Fibroblast of skin of left quadriceps (primary cell): ENCODE data around the gene GRIK5.
"Not testable (repeated sequence)": the region's sequence is repeated elsewhere in the genome, so short reads cannot be mapped to it uniquely, and the experiment has no call there.

Experiments
- DNase-seq, 2 experiments: peaks; one replicate each; pipeline ENCODE4 v3.0.0-alpha.2; 2013; ENCODE audit warnings: low read depth in 2 of 2

Gene GRIK5

GRCh38 chr19:42069619-42070351 lies at the start of gene GRIK5:
GRIK5 (minus strand) TSS chr19:42070206; CDS start chr19:42065770, 4,436 bp downstream.
- DNase-seq, result no peak

- DNase-seq, result no peak
These were observed 47.1 kb upstream of the GRIK5 start for GRCh38 chr19:42117076-42117475.

- DNase-seq, result no peak
These were observed 46.5 kb upstream of the GRIK5 start for GRCh38 chr19:42116308-42117075.

GRCh38 chr19:42115705-42116104 lies 45.7 kb upstream of the GRIK5 start:
- no peak for DNase-seq

GRCh38 chr19:42115219-42115618 lies 45.2 kb upstream of the GRIK5 start:
- DNase-seq, result no peak

- no peak for DNase-seq
These were observed 44.4 kb upstream of the GRIK5 start for GRCh38 chr19:42114412-42114811.

- DNase-seq, result peak; percentile 87 to 88
These were observed 43.8 kb upstream of the GRIK5 start for GRCh38 chr19:42113641-42114348.

- DNase-seq, result peak; percentile 38 to 42
These were observed 41.8 kb upstream of the GRIK5 start for GRCh38 chr19:42111811-42112210.

- DNase-seq, result peak; percentile 78 to 80
These were observed 41.4 kb upstream of the GRIK5 start for GRCh38 chr19:42111384-42111783.

- no peak for DNase-seq
These were observed 40.7 kb upstream of the GRIK5 start for GRCh38 chr19:42110658-42111057.

- DNase-seq, result no peak
These were observed 39.9 kb upstream of the GRIK5 start for GRCh38 chr19:42109896-42110295.

- DNase-seq, result peak; percentile 71 to 73
These were observed 38.8 kb upstream of the GRIK5 start for GRCh38 chr19:42108527-42109389.

- DNase-seq, result no peak
These were observed 35.4 kb upstream of the GRIK5 start for GRCh38 chr19:42105368-42105767.

GRCh38 chr19:42102877-42103276 lies 32.9 kb upstream of the GRIK5 start:
- no peak for DNase-seq

GRCh38 chr19:42100241-42100640 lies 30.2 kb upstream of the GRIK5 start:
- DNase-seq, result not testable (repeated sequence)

- DNase-seq, result no peak
These were observed 29.4 kb upstream of the GRIK5 start for GRCh38 chr19:42099336-42099925.

- no peak for DNase-seq
These were observed 28.8 kb upstream of the GRIK5 start for GRCh38 chr19:42098781-42099180.

- DNase-seq, result no peak
These were observed 27.5 kb upstream of the GRIK5 start for GRCh38 chr19:42097461-42097860.

- no peak for DNase-seq
These were observed 26.3 kb upstream of the GRIK5 start for GRCh38 chr19:42096255-42096837.

- DNase-seq, result no peak
These were observed 25.8 kb upstream of the GRIK5 start for GRCh38 chr19:42095814-42096230.
